Vagina (tissue), 2 donors: Measurements from ENCODE around the gene SHANK1.
"Not testable (repeated sequence)": the region's sequence is repeated elsewhere in the genome, so short reads cannot be mapped to it uniquely, and the experiment has no call there.

Experiments used
- CTCF ChIP-seq, 3 experiments: fragments of 450-650 bp in 2 of 3; fragments of 200-600 bp in 1 of 3; sonication (generic) in 1 of 3; IDR thresholded peaks; one replicate each; pipeline ENCODE4 v1.5.1; 2017 to 2019; ENCODE audit warnings: antibody characterized with exemption in 3 of 3, mild to moderate bottlenecking in 2 of 3, moderate library complexity in 2 of 3
- POLR2A ChIP-seq, 2 donors: fragments of 450-650 bp; IDR thresholded peaks; one replicate each; pipeline ENCODE4 v1.6.1; 2017; ENCODE audit warnings: antibody characterized with exemption in 2 of 2, mild to moderate bottlenecking in 2 of 2, moderate library complexity in 2 of 2

DNA sequence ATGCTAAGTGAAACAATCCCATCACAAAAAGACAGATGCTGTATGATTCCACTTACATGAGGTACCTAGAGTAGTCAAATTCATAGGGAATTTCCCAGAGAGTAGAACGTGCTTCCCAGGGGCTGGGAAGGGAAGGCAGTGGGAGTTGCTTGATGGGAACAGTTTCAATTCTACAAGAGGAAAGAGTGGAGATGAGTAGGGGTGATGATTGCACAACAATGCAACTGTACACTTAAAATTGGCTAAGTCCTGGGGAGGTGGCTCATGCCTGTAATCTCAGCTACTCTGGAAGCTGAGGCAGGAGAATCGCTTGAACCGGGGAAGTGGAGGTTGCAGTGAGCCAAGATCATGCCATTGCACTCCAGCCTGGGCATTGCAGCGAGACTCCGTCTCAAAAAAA, 101.2 kb downstream of the SHANK1 start:
- TF ChIP-seq CTCF, POLR2A (IDR thresholded peaks at IDR 0.05): not testable (repeated sequence)
